ENCODE results near the gene CLMP.

CLMP gene

GRCh38 chr11:123148965-123149364 lies 46.1 kb downstream of the CLMP start:
- H3K4me3 ChIP-seq (ENCODE audit: low read depth, low read length) = no peak overlapping the region
- TF ChIP-seq CTCF (IDR thresholded peaks at IDR 0.05; ENCODE audit: borderline replicate concordance, insufficient read depth, low read depth, low read length) = no peak

- TF ChIP-seq CTCF (IDR thresholded peaks at IDR 0.05; ENCODE audit: borderline replicate concordance, insufficient read depth, low read depth, low read length) = no peak
- no peak overlapping the region for H3K4me3 ChIP-seq (ENCODE audit: low read depth, low read length)
These were observed 49.4 kb downstream of the CLMP start for GRCh38 chr11:123145661-123146060.

GRCh38 chr11:123145220-123145619 lies 49.8 kb downstream of the CLMP start:
- no peak for TF ChIP-seq CTCF (IDR thresholded peaks at IDR 0.05; ENCODE audit: borderline replicate concordance, insufficient read depth, low read depth, low read length)

GRCh38 chr11:123144707-123145106 lies 50.3 kb downstream of the CLMP start:
- TF ChIP-seq CTCF (IDR thresholded peaks at IDR 0.05; ENCODE audit: borderline replicate concordance, insufficient read depth, low read depth, low read length) = no peak
- no peak overlapping the region for H3K4me3 ChIP-seq (ENCODE audit: low read depth, low read length)

More at GRCh38 chr11:123145220-123145619, 49.8 kb downstream of the CLMP start:
- no peak overlapping the region for H3K4me3 ChIP-seq (ENCODE audit: low read depth, low read length)

- TF ChIP-seq CTCF (IDR thresholded peaks at IDR 0.05; ENCODE audit: borderline replicate concordance, insufficient read depth, low read depth, low read length) = no peak
- no peak overlapping the region for H3K4me3 ChIP-seq (ENCODE audit: low read depth, low read length)
These were observed 51.1 kb downstream of the CLMP start for GRCh38 chr11:123143921-123144320.

- no peak for TF ChIP-seq CTCF (IDR thresholded peaks at IDR 0.05; ENCODE audit: borderline replicate concordance, insufficient read depth, low read depth, low read length)
- no peak overlapping the region for H3K4me3 ChIP-seq (ENCODE audit: low read depth, low read length)
These were observed 51.6 kb downstream of the CLMP start for GRCh38 chr11:123143476-123143875.

GRCh38 chr11:123139206-123139605 lies 55.8 kb downstream of the CLMP start:
- TF ChIP-seq CTCF (IDR thresholded peaks at IDR 0.05; ENCODE audit: borderline replicate concordance, insufficient read depth, low read depth, low read length) = no peak
- H3K4me3 ChIP-seq (ENCODE audit: low read depth, low read length) = no peak overlapping the region
